NCI-H446 treated with DMSO at 0.1 percent for 48 hours (cell line): ENCODE results near the gene POLDIP3.

Experiments used
- DNase-seq: peaks from one replicate; lab custom pipeline; 2025; lab: John Stamatoyannopoulos, UW

POLDIP3 gene, protein sequence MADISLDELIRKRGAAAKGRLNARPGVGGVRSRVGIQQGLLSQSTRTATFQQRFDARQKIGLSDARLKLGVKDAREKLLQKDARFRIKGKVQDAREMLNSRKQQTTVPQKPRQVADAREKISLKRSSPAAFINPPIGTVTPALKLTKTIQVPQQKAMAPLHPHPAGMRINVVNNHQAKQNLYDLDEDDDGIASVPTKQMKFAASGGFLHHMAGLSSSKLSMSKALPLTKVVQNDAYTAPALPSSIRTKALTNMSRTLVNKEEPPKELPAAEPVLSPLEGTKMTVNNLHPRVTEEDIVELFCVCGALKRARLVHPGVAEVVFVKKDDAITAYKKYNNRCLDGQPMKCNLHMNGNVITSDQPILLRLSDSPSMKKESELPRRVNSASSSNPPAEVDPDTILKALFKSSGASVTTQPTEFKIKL

DNA sequence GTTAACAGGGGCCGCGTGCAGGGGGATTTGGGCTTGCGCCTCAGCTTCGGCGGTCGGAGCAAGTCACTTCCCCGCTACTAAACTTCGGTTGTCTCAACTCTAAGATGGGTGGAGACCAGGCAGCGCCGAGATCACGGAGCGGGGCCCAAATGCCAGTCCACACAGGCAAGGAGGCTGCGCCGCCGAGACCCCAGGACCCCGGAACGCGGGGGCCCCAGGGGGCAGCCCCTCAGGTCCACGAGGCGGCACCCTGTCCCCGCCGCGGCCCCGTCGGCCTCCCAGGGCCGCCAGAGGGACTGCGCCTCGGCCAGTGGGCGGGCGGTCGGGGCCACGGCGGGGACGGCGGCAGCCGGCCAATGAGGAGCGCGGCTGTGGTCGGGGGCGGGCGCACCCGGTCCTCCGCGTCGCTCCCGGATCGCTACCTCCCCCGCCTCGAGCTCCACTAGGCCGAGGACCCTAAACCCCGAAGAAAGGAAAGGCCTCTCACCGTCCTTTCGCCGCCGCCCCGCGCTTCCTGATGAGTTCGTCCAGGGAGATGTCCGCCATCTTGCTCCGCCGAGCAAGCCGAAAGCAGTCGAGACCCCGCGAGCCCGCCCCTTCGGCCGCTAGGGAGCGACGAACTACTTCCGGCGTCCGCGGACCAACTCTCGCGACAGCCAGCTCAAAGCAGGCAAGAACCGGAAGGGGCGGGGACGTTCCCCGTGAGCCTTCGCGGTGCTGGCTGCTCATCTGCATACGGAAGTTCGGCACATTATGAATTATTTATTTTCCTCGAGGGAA, at the start of gene POLDIP3:
TSS of gene POLDIP3 (minus strand) at position 572 of the 780 bp plus-strand sequence. CDS start at position 546, 26 bp downstream.
- DNase-seq, result peak; percentile 94

DNA sequence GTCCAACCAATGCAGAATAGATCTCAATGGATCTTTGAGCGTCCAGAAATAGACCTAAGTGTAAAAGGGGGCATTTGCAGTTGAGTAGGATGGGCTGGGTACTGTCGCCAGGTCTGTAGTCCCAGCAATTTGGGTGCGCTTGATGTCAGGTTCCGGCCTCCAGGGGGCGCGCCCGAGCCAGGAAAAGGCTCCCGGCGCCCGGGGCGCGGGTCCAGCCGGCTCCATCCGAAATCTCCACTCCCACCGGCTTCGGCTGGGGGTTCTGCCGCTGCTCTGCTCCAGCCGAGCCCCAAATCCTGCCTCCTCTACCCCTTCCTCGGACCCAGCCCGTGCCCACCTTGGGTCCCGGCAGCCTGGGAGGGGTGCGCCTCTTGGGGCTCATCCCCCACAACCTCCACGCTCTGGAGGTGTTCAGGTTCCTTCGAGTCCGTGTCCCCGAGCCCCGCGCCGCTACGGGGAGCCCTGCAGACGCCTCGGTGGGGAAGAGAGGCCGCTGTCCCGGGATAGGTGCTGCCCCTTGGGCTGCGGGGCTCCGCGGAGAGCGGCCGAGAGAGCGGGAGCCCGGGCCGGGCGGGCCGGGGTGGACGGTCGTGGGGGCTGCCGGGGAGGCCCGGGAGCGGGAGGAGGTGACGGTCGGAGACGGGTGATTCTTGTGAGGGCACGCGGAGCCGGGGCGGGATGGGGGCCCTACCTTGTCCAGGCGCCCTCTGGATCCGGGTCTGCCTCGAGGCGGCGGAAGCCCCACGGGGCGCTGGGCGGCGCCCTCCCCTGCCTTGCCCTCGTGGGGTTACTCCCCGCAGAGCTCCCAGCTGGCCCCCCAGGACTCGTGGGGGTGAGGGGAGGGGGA, 47.5 kb upstream of the POLDIP3 start:
- peak; percentile 10 for DNase-seq

DNA sequence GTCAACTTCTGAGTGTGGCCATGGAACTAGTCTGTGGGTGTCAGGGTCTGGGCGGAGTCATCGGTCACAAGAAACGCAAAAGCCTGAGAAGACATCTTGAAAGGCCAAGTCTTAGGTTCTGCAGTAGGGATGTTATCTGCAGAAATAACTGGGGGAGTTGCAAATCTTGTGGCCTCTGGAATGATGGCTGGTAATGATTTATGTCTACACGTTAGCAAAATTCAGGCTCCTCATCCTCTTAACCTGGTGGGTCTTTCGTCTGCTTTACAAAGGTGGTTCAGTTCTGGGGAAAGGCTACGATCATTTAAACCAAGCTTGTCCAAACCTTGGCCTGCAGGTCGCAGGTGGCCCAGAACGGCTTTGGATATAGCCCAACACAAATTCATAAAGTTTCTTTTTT, 41.9 kb upstream of the POLDIP3 start:
- no peak for DNase-seq

DNA sequence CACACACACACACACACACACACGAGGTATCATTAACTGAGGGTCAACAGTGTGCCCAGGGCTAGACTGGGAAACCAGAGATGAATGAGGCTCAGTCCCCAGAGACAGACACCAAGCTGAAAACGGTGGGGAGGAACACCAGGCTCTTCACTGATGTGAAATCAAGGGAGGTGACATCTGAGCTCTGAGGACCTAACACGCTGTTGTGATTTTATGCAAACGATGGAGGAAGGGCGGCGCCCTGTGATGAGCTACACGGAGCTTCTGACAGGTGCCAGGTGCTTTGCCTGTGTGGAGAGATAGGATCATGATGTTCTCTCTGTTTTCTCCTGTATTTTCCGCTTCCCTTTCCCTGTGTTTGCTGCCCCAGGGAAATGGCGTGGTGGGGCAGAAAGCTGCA, 41.0 kb upstream of the POLDIP3 start:
- no peak for DNase-seq

DNA sequence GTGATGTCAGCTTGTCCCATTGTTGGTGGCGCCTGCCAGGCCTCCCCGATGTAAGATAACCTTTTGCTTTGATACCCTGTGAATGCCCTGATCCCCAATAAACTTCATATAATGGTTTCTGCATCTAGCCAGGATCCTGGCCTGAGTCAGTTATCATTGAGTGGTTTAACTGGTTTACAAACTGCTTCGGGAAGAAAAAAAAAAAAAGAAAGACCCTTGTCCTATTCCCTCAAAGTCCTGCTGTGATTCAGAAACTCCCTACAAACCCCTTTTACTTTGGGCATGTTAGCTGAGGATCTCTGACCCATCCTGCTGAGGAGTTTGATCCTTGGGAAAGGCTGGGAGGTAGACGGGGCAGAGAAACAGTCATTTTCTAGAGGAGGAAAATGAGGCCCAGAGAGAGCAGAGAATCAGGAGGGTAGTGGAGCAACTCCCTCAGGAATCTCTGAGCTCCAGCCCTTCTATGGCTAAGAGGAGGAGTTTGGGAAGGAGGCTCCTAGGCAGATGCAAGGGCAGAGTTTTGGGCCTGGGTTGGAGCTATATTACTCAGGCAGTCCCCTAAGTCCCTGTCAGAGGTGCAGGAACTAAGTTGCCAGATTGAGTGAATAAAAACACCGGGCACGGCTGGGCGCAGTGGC, 39.9 kb upstream of the POLDIP3 start:
- no peak for DNase-seq

DNA sequence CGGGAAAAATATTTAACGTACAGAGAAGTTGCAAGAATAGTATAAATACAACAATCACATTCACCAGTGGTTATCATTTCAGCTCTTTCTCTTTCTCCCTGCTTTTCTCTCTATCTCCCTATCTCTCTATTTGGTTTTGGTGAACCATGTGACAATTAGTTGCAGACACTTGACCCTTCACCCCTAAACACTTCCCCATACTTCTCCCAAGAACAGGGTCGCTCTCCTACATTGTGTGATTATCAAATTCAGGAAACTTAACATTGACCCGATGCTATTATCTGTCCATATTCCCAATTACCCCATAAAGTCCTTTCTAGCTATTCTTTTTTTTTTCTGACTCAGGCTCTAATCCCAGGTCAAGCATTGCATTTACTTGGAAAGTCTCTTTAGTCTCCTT, 39.3 kb upstream of the POLDIP3 start:
- no peak for DNase-seq

DNA sequence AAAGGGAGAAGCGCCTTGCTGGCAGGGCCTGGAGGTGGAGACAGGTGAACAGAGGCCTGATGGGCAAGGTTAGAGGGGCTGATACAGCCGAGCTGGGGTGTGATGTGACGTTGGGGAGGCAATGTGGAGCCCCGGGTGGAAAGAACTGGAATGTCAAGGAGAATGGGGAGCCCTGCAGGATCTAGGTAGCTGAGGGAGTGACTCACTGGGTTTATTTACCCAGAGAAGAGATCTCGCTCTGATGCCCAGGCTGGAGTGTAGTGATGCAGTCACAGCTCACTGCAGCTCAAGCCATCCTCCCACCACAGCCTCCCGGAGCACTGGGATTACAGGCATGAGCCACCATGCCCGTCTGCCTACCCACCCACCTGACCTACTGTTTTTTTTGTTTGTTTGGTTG, 36.5 kb upstream of the POLDIP3 start:
- no peak for DNase-seq

DNA sequence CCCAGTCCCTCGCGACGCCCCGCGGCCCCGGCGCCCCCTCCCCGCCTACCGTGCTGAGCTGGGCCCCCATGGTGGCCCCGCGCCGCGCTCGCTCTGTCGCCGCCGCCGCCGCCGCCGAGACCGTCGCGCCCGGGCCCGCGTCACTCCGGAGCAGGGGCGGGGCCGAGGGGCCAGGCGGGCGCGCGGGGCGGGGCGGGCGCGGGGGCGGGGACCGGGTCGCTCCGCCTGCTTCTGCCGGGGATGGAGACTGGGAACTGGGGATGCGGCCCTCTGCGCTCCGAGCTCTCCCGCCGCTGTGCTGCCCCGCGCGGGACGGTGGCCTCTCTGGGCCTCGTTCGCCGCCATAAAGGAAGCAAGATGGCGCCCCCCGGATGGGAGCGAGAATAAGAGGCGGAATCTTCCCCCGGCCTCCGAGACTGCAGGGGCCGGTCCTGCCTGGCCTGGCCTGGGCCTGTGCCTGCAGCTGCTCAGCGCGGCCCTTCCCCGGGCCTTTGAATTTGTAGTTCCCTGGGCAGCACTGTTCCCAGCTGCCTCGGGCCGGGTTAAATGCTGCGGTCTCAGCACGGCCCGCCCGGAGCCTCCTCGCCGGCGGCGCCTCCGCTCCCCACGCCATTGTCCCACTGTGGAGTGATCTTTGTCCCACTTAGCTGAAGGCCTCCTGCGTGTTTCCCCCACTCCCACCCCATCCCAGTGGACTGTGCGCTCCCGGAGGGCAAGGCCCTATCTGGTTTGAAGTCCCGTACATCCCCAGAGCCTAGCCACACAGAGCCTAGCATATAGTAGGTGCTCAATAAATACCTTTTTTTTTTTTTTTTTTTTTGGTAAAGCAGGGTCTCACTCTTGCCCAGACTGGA, 34.8 kb upstream of the POLDIP3 start, which contains the start of gene CYB5R3:
TSS of gene CYB5R3 (minus strand) at position 147 of the 854 bp plus-strand sequence. CDS start at position 70, 77 bp downstream.
- peak; percentile 52 for DNase-seq

DNA sequence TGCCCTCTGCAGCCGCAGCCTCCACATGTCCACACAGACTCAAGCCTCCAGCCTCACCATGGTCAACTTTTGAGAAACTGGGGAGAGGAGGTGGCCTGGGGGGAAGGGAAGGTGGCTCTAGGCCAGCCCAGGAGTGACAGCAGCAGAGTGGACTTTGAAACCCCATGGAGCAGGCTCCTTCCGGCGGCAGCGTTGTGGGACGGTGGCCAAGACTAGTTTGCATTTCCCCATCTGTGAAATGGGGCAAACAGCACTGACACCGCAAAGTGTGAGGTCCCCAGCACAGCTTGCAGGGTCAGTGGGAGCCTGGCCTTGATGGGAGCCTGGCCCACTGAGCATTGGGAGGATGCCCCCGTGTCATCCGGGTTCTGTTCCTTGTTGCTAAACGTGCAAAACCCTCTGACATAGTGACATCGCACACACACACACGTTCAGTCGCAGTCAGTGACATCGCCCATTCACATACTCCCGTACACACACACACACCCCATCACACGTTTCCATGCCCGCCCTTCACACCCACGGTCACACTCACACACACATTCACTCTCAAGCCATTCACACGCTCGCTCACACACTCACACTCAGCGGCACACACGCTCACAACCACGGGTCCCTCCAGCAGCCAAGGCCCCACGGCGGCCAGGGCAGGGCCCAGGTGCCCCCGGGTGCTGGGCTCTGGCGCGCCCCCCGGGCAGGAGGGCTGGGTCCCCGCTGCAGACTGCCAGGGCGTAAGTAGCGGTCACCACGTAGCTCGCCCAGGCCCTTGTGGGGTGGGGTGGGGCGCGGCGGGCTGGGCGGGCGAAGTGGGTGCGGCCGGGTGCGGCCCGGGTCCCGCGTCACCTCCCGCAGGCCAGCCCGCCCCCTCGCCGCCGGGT, 33.9 kb upstream of the POLDIP3 start:
- DNase-seq, result no peak

DNA sequence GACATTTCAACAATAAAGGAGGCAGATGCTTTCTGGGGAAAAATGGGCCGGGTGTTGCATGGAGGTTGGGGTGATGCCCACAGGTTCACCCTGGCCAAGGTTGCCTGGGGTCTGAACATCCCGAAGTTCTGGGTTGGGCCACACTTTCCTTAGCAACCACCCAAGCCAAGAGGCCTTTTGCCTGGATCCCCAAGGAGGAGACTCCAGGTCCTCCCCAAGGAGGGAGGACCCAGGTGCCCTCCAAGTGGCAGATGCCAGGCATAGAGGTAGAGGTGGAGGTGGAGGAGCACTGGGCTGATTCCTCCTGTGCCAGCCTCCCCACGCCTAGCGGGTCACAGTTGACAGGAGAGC, 33.3 kb upstream of the POLDIP3 start:
- no peak for DNase-seq

DNA sequence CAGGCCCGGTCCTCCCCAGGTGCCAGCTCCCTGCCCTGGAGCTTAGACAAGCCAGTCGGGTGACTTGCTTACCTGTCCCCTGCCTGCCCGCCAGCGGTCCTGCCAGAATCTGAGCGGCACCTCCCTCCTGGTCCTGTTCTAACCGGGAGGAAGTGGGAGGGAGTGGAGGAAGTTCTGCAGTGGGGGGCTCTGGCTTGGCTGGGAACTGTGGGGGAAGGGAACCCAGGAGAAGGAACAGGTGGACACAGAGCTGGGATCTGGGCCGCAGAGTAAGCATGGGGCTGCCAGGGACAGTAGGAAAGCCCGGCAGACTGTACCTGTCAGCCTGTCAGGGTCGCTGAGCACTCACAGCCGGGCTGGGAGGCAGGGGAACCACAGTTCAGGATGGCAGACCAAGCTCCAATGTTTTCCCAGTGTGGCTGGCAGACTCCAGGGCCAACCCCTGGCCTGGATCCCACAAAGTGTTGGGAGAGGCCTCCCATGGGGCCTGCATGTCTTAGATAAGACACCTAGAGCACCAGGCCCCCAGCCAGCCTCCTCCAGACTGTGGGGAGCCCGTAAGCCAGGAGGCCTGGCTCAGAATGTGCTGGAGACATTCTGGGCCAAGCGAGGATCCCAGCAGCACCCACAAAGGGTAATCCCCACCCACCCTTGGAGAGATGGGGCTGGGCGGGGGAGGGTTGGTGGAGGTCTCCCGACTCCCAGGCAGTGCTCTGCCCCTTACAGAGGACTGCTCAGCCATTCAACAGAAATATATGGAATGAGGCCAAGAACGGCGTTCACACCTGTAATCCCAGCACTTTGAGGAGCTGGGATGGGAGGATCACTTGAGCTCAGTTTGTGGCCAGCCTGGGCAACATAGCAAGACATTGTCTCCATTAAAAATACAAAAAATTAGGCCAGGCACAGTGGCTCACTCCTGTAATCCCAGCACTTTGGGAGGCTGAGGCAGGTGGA, 32.2 kb upstream of the POLDIP3 start:
- DNase-seq, result no peak

DNA sequence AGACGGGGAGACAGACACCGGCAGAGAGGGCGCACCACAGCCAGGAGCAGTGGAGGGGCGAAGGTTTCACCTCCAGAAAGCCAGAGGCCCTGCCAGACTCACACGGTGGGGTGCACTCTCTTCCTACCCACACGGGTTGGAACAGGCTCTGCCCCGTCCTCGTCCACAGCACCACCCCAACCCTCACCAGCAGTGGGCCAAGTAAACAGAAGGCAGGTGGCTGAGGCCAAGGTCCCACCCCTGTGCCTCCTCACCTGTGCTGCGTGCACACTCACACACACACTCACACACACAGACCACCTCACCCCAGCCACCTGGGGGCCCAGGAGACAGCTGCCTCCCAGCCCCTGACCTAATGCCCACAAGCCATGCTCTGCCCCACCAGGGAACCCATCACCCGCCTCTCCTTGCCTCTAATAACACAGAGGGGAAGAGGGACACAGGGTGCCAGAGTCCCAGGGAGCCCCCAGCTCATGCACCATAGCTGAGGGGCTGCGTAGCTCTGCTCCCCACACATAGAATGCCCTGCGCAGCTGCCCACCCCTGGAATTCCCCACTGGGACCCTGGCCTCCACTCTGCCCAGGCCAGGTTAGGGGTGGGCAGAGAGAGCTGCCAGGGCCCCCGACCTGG, 31.4 kb upstream of the POLDIP3 start:
- no peak for DNase-seq

DNA sequence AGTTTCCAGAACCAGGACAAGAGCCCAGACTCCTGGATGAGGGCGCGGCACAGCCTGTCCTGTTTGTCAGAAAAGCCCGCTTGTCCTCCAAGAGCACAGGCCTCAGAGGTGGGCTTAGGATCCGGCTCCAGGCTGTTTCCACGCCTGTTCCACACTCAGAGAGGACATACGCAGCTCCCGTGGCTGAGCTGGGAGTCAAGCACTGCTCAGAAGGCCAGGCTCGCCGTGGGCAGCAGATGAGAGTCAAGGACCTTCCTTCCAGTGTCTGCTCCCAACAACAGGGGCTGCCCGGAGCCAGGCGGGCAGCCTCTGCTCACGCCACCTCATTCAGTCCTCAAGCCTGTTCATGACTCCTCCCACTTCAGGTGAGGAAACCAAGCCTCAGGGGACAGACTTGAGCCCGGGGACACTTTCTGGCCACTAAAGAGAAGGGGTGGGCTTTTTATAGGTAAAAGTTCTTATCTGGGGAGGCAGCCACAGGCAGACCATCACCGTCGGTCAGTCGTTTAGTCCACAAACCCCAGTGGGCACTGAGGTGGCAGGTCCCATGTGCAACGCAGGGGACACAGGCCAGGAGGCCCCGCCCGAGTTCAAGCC, 30.8 kb upstream of the POLDIP3 start:
- no peak for DNase-seq

DNA sequence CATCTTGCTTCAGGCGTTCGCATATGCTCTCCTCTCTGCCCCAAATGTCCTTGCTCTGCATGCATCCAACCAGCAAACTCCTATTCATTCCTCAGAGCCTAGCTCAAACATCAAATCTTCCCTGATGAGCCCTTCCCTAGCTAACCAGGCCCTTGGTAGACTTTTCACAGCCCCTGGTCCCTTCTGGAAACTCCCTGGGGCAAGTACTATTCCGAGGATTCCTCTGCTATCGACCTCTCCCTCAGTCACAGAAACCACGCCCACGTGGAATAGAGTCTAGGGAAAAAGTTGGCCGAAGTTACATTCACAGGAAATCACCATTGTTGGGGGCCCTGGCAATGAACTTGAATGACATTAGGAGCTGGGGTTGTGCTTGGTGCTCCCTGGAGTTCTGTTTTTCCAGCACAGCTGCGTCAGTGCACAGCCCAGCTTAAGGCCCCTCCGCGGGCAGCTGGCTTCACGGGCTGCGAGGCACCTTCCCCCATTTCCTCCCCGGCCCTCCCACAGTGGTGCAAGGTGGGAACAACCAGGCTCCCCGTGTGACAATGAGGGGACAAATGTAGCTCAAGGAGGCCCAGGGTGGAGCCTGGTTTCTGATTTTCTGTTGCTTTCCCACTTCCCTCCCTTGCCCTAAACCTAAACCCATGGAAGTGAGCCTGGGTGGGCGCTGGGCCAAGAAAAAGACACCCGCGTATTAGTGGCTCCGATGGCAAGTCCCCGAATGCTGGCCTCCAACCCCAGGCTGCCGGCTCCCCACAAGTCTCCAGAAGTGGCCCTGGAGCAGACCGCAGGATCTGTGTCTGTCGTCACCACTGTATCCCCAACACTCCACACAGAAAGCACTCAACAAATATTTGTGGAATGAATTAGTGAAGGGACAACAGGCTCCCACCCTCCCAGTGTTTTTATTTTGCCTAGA, 30.0 kb upstream of the POLDIP3 start:
- no peak for DNase-seq

DNA sequence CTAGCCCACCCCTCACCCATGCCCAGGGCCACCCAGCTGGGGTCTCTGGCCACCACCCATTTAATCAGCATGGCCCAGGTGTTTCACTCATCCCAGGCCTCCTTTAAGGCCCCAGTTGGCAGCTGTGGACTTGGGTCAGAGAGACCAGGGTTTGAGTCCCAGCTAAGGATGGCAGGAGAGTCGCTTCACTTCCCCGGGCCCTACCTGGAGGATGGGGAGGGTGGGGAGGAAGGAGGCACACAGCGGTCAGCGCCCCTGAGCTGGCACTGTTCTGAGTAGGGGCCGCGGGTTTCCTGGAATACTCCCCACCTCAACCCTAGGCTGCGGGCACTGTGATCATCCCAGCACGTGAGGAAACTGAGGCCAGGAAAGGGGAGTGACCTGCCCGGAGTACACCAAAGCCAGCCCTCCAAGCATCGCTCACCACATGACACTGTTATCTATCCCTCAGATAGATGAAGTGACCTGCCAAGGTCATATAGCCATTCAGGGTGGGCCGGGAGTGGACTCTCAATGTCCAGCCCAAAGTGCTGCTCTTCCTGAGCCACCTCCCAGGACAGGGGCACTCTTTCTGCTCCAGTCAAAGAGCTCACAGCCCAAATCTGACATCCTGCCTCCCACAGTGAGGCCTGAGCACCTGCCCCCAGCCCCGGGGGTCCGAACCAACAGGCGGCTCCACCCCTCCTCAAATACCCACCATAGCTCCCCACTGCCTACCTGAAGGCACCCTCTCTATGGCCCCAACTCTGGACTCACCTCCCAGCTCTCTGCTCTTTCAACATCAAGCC, 29.1 kb upstream of the POLDIP3 start:
- no peak for DNase-seq
